Muscle of leg (tissue), 16 donors: ENCODE results near the gene ARHGAP42. TPM values are rescaled to one million over a fixed set of nuclear protein-coding genes. Genes with fewer than 3 reads are reported as not detected.

Experiments
- DNase-seq: peaks from one replicate; pipeline ENCODE4 v3.0.0; 2013
- H3K27ac ChIP-seq: one replicate; pipeline ENCODE4 v1.5.1; 2013; ENCODE audit warnings: mild to moderate bottlenecking, low read length, control low read depth
- H3K27me3 ChIP-seq: one replicate; pipeline ENCODE4 v1.6.1; 2013; ENCODE audit warnings: low read length; ENCODE audit not compliant: control insufficient read depth, insufficient read depth
- H3K36me3 ChIP-seq: one replicate; pipeline ENCODE4 v1.6.1; 2013; ENCODE audit warnings: low read length; ENCODE audit not compliant: control insufficient read depth, insufficient read depth
- H3K4me1 ChIP-seq: one replicate; pipeline ENCODE4 v1.6.1; 2013; ENCODE audit warnings: low read length; ENCODE audit not compliant: control insufficient read depth, insufficient read depth
- H3K4me3 ChIP-seq: one replicate; pipeline ENCODE4 v1.5.1; 2013; ENCODE audit warnings: low read length, control low read depth
- H3K9me3 ChIP-seq: replicated peaks from 2 replicates; pipeline ENCODE4 v1.6.1; 2013; ENCODE audit warnings: low read depth, low read length; ENCODE audit not compliant: control insufficient read depth
- WGBS: methylation state at CpG from one replicate; pipeline ENCODE4 v1.1.5; 2013; ENCODE audit warnings: missing lambda C conversion rate; ENCODE audit not compliant: insufficient coverage; 5-methylcytosine and 5-hydroxymethylcytosine counted together
- long read RNA-seq, 11 donors: transcript quantifications; one replicate each; lab custom pipeline, GENCODE V29; 2026
- polyA plus RNA-seq, 8 donors: library from polyadenylated mRNA; unstranded; fragments of 120-200 nt; gene quantifications; one replicate each; pipeline versions ENCODE4 v1.2.1 to v1.2.3, GENCODE V29; 2013; ENCODE audit warnings: inconsistent platforms in 1 of 8, low replicate concordance in 1 of 8; ENCODE audit not compliant: insufficient read length in 8 of 8, insufficient read depth in 1 of 8
- total RNA-seq: library from RNA; stranded (reverse); fragments of 120-200 nt; gene quantifications from one replicate; pipeline ENCODE4 v1.2.4, GENCODE V29; 2013

ARHGAP42 gene
- 26.6 TPM for total RNA-seq
- 10 to 100 TPM; 17.8 to 29.6 (median 24.2) TPM for polyA plus RNA-seq
- long read RNA-seq, donor 1, transcript ARHGAP42-202 (1 exons, 1,855 nt), result major isoform, 6 of 6 reads
- long read RNA-seq, donor 1, partial matches to known transcripts, result 0 of 6 reads
- long read RNA-seq, donor 1, other reads (novel, unspliced or antisense), result 0 of 6 reads
- long read RNA-seq, donor 2, result 0 reads
- long read RNA-seq, donor 3, partial matches to known transcripts, result 5 of 7 reads
- long read RNA-seq, donor 3, other reads (novel, unspliced or antisense), result 0 of 7 reads
- long read RNA-seq, donor 4, partial matches to known transcripts, result 0 of 3 reads
- long read RNA-seq, donor 4, other reads (novel, unspliced or antisense), result 0 of 3 reads
- long read RNA-seq, donor 5, full-length matches to known transcripts, result 9 of 16 reads
- long read RNA-seq, donor 5, partial matches to known transcripts, result 7 of 16 reads
- long read RNA-seq, donor 5, other reads (novel, unspliced or antisense), result 0 of 16 reads
- long read RNA-seq, donor 6, full-length matches to known transcripts, result 4 of 4 reads
- long read RNA-seq, donor 6, partial matches to known transcripts, result 0 of 4 reads
- long read RNA-seq, donor 6, other reads (novel, unspliced or antisense), result 0 of 4 reads
- long read RNA-seq, donor 7, transcript ARHGAP42-202 (1 exons, 1,855 nt), result major isoform, 6 of 6 reads
- long read RNA-seq, donor 7, partial matches to known transcripts, result 0 of 6 reads
- long read RNA-seq, donor 7, other reads (novel, unspliced or antisense), result 0 of 6 reads
- long read RNA-seq, donor 8, partial matches to known transcripts, result 0 of 4 reads
- long read RNA-seq, donor 8, other reads (novel, unspliced or antisense), result 0 of 4 reads
- long read RNA-seq, donor 9, partial matches to known transcripts, result 0 of 3 reads
- long read RNA-seq, donor 9, other reads (novel, unspliced or antisense), result 0 of 3 reads
- long read RNA-seq, donor 10, full-length matches to known transcripts, result 9 of 9 reads
- long read RNA-seq, donor 10, partial matches to known transcripts, result 0 of 9 reads
- long read RNA-seq, donor 10, other reads (novel, unspliced or antisense), result 0 of 9 reads
- long read RNA-seq, donor 11, partial matches to known transcripts, result 0 of 4 reads
- long read RNA-seq, donor 11, other reads (novel, unspliced or antisense), result 0 of 4 reads

- Histone ChIP-seq H3K4me1 (peaks cover 9% of the 10 kb centered on the region), H3K27ac (peak within 1 kb of the TSS; percentile 94), H3K4me3 (peak within 1 kb of the TSS; percentile 89), H3K27me3 (no peaks in the 10 kb centered on the region), H3K9me3 (no peaks in the 10 kb centered on the region), H3K36me3 (no peaks in the 10 kb centered on the region)
- peak; percentile 89 for DNase-seq
- WGBS, result under 1% methylated on average over 79 of the region's 80 CpGs
These were observed at the start of gene ARHGAP42 for GRCh38 chr11:100687054-100687629. TSS of gene ARHGAP42 (plus strand) at chr11:100687288. CDS start at chr11:100687679, 391 bp downstream.

DNA sequence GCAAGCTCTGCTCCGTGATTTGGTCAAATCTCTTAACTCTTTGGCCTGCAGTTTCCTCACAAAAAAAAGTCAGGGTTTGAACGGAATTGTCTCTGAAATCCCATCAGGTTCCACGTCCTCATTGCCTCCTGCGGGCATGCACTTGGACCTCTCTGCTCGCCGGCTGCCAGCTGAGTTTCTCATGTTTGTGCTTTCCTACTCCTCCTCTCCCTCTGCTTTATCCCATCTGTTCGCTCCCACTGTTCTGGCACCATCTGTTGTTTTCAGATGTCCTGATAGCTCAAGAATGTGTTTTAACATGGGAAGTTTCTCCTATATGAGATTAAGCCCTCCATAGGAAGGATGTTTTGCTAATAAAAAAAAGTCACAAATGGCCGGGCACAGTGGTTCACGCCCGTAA lies 49.4 kb upstream of the ARHGAP42 start:
- Histone ChIP-seq H3K4me1 (peaks cover 19% of the 10 kb centered on the region), H3K4me3 (no peak overlapping the region), H3K27me3 (no peaks in the 10 kb centered on the region), H3K27ac (no peak overlapping the region), H3K9me3 (no peaks in the 10 kb centered on the region), H3K36me3 (no peaks in the 10 kb centered on the region)
- 16% methylated on average over 4 of the region's 10 CpGs for WGBS
- DNase-seq, result peak; percentile 61

- Histone ChIP-seq H3K27ac (no peak overlapping the region), H3K36me3 (no peaks in the 10 kb centered on the region), H3K27me3 (no peaks in the 10 kb centered on the region), H3K4me3 (no peak overlapping the region), H3K4me1 (peaks cover 13% of the 10 kb centered on the region), H3K9me3 (no peaks in the 10 kb centered on the region)
- WGBS, result 80% methylated on average over 1 of the region's 1 CpG
- DNase-seq, result no peak
These were observed 48.4 kb upstream of the ARHGAP42 start for GRCh38 chr11:100638648-100639047.

DNA sequence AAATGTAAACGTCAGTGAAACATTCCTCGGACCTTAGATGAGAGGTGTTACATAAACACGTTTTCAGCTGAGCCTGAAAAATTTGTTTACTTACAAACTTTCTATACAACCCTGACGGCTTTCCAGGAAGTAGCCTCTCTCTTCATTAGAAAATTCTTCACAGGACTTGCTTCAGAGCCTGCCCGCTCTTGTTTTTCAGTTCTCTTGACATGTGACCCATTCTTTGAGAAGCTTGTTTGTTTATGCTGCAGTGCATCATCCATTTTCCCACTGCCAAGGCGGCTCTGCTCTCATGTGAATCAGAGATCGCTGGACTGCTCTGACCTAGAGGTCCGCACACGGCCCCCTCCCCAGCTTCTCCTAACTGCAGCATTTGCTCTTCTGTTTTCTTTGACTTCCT lies 47.9 kb upstream of the ARHGAP42 start:
- DNase-seq, result peak; percentile 44
- WGBS, result 34% methylated on average over 7 of the region's 9 CpGs
- peak overlapping the region; percentile 13 for H3K27ac ChIP-seq

DNA sequence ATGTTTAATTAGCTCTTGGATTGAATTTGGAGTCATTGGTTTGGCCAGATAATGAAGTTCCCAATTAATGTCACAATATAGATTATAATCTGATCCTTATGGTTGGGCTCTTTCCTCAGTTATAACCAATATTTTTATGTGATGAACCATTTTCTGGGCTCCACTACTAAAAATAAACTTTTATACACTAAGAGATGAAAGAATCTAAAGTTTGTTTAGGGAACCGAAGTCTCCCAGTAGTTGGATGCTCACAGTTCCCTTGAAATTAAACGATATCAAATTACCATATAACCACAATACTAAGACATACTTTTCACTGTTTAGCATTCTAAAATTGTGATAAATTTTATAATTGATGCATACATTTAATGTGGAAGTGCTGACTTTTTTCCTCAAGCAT lies 47.0 kb upstream of the ARHGAP42 start:
- Histone ChIP-seq H3K36me3 (no peaks in the 10 kb centered on the region), H3K4me3 (no peak overlapping the region), H3K4me1 (peaks cover 10% of the 10 kb centered on the region), H3K27ac (no peak overlapping the region), H3K27me3 (no peaks in the 10 kb centered on the region), H3K9me3 (no peaks in the 10 kb centered on the region)
- WGBS, result no CpG with 5 or more reads among the region's 2 CpGs
- DNase-seq, result no peak

More for the DNA sequence above, 47.9 kb upstream of the ARHGAP42 start:
- no peaks in the 10 kb centered on the region for H3K27me3 ChIP-seq
- peaks cover 13% of the 10 kb centered on the region for H3K4me1 ChIP-seq
- no peaks in the 10 kb centered on the region for H3K36me3 ChIP-seq
- no peak overlapping the region for H3K4me3 ChIP-seq
- no peaks in the 10 kb centered on the region for H3K9me3 ChIP-seq

DNA sequence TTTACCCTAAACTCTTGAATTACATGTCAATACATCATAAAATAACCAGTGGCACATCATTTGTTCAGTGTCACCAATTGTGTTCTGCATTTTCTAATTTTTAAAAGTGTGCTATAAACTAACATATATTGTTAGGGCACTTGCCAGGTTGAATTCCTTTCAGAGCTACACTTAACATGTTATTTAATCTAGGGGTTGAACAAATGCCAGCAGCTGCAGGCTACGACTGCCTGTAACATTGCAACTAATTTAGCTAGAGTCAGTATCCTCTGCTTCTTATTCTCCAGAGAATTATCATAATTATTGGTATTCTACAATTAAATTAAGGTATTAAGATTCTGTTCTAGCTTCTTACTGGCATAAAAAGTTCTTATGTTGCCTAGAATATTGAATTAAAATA lies 46.4 kb upstream of the ARHGAP42 start:
- Histone ChIP-seq H3K36me3 (no peaks in the 10 kb centered on the region), H3K9me3 (no peaks in the 10 kb centered on the region), H3K27ac (no peak overlapping the region), H3K4me3 (no peak overlapping the region), H3K4me1 (peaks cover 8% of the 10 kb centered on the region), H3K27me3 (no peaks in the 10 kb centered on the region)
- WGBS, result no CpG with 5 or more reads among the region's 1 CpG
- peak; percentile 59 for DNase-seq

GRCh38 chr11:100641456-100641855 lies 45.6 kb upstream of the ARHGAP42 start:
- Histone ChIP-seq H3K4me3 (no peak overlapping the region), H3K9me3 (no peaks in the 10 kb centered on the region), H3K27ac (no peak overlapping the region), H3K4me1 (peaks cover 8% of the 10 kb centered on the region), H3K27me3 (no peaks in the 10 kb centered on the region), H3K36me3 (no peaks in the 10 kb centered on the region)
- WGBS, result no CpG with 5 or more reads among the region's 5 CpGs
- no peak for DNase-seq

DNA sequence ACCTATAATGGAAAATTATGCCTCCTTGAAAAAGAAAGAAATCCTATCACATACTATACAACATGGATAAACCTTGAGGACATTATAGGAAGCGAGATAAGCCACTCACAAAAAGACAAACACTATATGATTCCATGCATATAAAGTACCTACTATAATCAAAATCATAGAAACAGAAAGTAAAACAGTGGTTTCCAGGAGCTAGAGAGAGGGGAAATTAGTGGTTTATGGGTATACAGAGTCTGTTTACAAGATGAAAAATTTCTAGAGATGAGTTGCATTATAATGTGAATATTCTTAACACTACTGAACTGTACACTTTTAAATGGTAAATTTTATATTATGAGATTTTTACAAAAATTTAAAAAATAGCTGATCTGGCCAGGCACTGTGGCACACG lies 40.5 kb upstream of the ARHGAP42 start:
- no peak overlapping the region for H3K27ac ChIP-seq
- WGBS, result 50% methylated on average over 1 of the region's 2 CpGs
- H3K27me3 ChIP-seq, result no peaks in the 10 kb centered on the region
- H3K4me3 ChIP-seq, result no peak overlapping the region
- no peak for DNase-seq
- no peaks in the 10 kb centered on the region for H3K36me3 ChIP-seq
- H3K4me1 ChIP-seq, result no peaks in the 10 kb centered on the region
- peaks cover 5% of the 10 kb centered on the region for H3K9me3 ChIP-seq

DNA sequence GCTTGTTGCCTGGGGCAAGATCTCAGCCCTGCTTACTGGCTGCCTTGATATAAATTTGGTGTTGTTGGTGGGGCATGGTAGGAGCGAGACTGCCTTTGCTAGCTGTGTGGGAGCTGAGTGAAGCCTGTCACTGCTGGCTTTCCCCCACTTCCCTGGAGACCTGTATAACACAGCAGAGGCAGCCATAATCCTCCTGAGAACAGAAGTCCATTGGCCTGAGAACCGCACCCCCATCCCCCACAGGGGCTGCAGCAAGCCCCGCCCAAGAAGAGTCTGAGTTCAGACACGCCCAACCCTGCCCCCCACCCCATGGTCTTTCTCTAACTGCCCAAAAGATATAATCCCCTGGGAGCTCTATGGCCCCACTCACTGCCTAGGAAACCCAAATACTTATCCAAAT lies 39.2 kb upstream of the ARHGAP42 start:
- Histone ChIP-seq H3K9me3 (peaks cover 5% of the 10 kb centered on the region), H3K4me1 (no peaks in the 10 kb centered on the region), H3K36me3 (no peaks in the 10 kb centered on the region), H3K27me3 (no peaks in the 10 kb centered on the region), H3K4me3 (no peak overlapping the region), H3K27ac (no peak overlapping the region)
- 88% methylated on average over 1 of the region's 4 CpGs for WGBS
- DNase-seq, result no peak
